Hepatocyte (in vitro differentiated cells): ENCODE data around the gene STARD13.

Source experiments
- EZH2 ChIP-seq: fragments of 200-600 bp; sonication (generic); IDR thresholded peaks from 2 replicates; pipeline ENCODE4 v1.6.1; 2016; ENCODE audit warnings: antibody characterized with exemption, mild to moderate bottlenecking, borderline replicate concordance
- TF ChIP-seq, protein P1 (sequence below): fragments of 200-600 bp; sonication (generic); IDR thresholded peaks from 2 replicates; pipeline ENCODE4 v1.5.1; 2016; ENCODE audit warnings: antibody characterized with exemption, mild to moderate bottlenecking; ENCODE audit not compliant: poor library complexity

DNA sequence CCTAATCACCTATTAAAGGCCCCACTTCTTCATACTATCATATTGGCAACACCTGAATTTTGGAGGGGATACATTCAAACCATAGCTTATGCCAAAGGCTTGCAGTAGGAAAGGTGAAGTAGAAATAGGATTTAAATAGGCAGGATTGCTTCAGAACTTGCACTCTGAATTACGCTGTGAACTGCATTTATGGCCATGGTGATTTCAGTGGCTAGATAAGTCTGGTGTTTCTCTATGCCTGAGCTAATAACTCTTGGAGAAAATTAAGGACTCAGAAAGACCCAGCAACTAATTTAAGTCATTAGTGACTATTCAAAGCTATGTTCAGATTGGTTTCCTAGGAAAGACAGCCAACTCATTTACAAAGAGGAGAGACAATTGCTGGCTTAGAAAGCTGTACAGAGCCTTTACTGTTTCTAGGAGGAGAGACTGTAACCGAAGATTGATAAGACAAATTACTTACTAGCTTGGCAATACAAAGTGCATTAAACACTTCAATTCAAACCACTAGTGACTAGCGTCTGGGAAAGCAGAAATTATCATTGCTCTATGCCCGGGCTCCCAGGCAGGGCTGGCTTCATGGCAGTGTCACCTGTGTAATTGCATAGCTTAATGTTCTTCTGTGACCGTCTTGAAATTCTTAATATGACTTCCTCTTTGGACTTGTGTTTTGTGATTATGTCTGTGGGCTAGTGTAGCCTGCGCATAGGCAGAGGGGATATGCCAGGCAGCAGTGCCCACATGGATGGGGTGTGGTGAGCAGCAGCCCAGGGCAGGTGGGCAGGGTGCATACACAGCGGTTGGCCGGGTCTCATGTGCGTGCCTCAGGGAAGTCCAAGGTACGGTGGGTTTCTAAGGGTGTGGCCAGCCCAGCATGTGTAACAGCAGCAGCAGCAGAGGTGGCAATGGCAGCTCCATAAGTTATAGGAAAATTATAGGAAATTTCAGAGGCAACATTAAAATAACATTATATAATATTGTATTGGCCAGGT lies 209.3 kb downstream of the STARD13 start:
- TF ChIP-seq, protein P1, sequence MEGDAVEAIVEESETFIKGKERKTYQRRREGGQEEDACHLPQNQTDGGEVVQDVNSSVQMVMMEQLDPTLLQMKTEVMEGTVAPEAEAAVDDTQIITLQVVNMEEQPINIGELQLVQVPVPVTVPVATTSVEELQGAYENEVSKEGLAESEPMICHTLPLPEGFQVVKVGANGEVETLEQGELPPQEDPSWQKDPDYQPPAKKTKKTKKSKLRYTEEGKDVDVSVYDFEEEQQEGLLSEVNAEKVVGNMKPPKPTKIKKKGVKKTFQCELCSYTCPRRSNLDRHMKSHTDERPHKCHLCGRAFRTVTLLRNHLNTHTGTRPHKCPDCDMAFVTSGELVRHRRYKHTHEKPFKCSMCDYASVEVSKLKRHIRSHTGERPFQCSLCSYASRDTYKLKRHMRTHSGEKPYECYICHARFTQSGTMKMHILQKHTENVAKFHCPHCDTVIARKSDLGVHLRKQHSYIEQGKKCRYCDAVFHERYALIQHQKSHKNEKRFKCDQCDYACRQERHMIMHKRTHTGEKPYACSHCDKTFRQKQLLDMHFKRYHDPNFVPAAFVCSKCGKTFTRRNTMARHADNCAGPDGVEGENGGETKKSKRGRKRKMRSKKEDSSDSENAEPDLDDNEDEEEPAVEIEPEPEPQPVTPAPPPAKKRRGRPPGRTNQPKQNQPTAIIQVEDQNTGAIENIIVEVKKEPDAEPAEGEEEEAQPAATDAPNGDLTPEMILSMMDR: no peak
- no peak for TF ChIP-seq EZH2
